WERI-Rb-1 (cell line): ENCODE results near the gene GABBR1.

ENCODE experiments used
- DNase-seq: peaks from one replicate; pipeline ENCODE4 v3.0.0-alpha.2; 2020
- H3K27ac ChIP-seq: fragments of 250-450 bp; sonication (Bioruptor Pico); 2 replicates; pipeline ENCODE4 v1.5.1; 2020; ENCODE audit warnings: mild to moderate bottlenecking, moderate library complexity
- H3K27me3 ChIP-seq: fragments of 250-450 bp; sonication (Bioruptor Pico); 2 replicates; pipeline ENCODE4 v1.5.1; 2021; ENCODE audit warnings: mild to moderate bottlenecking, low read depth, moderate library complexity; ENCODE audit not compliant: insufficient read depth, severe bottlenecking
- H3K36me3 ChIP-seq: fragments of 250-450 bp; sonication (Bioruptor Pico); 2 replicates; pipeline ENCODE4 v1.5.1; 2020; ENCODE audit warnings: mild to moderate bottlenecking, moderate library complexity
- H3K4me3 ChIP-seq: 2 replicates; pipeline ENCODE4 v1.5.1; 2011; ENCODE audit warnings: low read depth, mild to moderate bottlenecking, control low read depth, low read length
- H3K9me3 ChIP-seq: fragments of 250-450 bp; sonication (Bioruptor Pico); 2 replicates; pipeline ENCODE4 v1.5.1; 2021; ENCODE audit warnings: mild to moderate bottlenecking, moderate library complexity; ENCODE audit not compliant: severe bottlenecking
- CTCF ChIP-seq: IDR thresholded peaks from 2 replicates; pipeline ENCODE4 v1.5.1; 2011; ENCODE audit warnings: low read depth, mild to moderate bottlenecking, control low read depth, inconsistent platforms, low read length

The GABBR1 gene

GRCh38 chr6:29620630-29621029 is 12.4 kb downstream of the GABBR1 start:
- Histone ChIP-seq H3K4me3 (no peak overlapping the region), H3K9me3 (no peaks in the 10 kb centered on the region), H3K27ac (no peak overlapping the region), H3K36me3 (peaks cover 79% of the 10 kb centered on the region), H3K27me3 (no peaks in the 10 kb centered on the region)
- DNase-seq, result no peak
- TF ChIP-seq CTCF, result no peak

- Histone ChIP-seq H3K27me3 (no peaks in the 10 kb centered on the region), H3K36me3 (peaks cover 73% of the 10 kb centered on the region)
- DNase-seq, result no peak
Observed at GRCh38 chr6:29619578-29620160, 13.3 kb downstream of the GABBR1 start.

GRCh38 chr6:29617782-29618554 is 15.0 kb downstream of the GABBR1 start:
- Histone ChIP-seq H3K27ac (no peak overlapping the region), H3K4me3 (no peak overlapping the region), H3K9me3 (no peaks in the 10 kb centered on the region), H3K36me3 (peaks cover 76% of the 10 kb centered on the region), H3K27me3 (no peaks in the 10 kb centered on the region)
- DNase-seq, result peak; percentile 32
- peak; percentile 69 for TF ChIP-seq CTCF

More at GRCh38 chr6:29619578-29620160, 13.3 kb downstream of the GABBR1 start:
- no peak overlapping the region for H3K27ac ChIP-seq
- no peak for TF ChIP-seq CTCF
- no peak overlapping the region for H3K4me3 ChIP-seq
- H3K9me3 ChIP-seq, result no peaks in the 10 kb centered on the region

- no peak for DNase-seq
- no peaks in the 10 kb centered on the region for H3K27me3 ChIP-seq
- peaks cover 82% of the 10 kb centered on the region for H3K36me3 ChIP-seq
Observed at GRCh38 chr6:29611426-29611825, 21.6 kb downstream of the GABBR1 start.

GRCh38 chr6:29610540-29610939 is 22.4 kb downstream of the GABBR1 start:
- TF ChIP-seq CTCF, result no peak
- DNase-seq, result no peak
- H3K27me3 ChIP-seq, result no peaks in the 10 kb centered on the region
- no peak overlapping the region for H3K27ac ChIP-seq
- peaks cover 87% of the 10 kb centered on the region for H3K36me3 ChIP-seq
- no peaks in the 10 kb centered on the region for H3K9me3 ChIP-seq
- H3K4me3 ChIP-seq, result no peak overlapping the region

More at GRCh38 chr6:29611426-29611825, 21.6 kb downstream of the GABBR1 start:
- H3K4me3 ChIP-seq, result no peak overlapping the region
- H3K9me3 ChIP-seq, result no peaks in the 10 kb centered on the region
- no peak overlapping the region for H3K27ac ChIP-seq
- TF ChIP-seq CTCF, result no peak
